ENCODE data around the gene KHNYN.
A peak's percentile ranks its signal among the peaks of the same experiment; 100 is the strongest.

The KHNYN gene

GRCh38 chr14:24422694-24423601 is 6.8 kb upstream of the KHNYN start:
- no peak for DNase-seq (ENCODE audit: low read depth in 2 of 2)

- no peak for DNase-seq (ENCODE audit: low read depth in 2 of 2)
Measured at GRCh38 chr14:24425704-24426103, 4.0 kb upstream of the KHNYN start.

GRCh38 chr14:24426150-24426911 is 3.4 kb upstream of the KHNYN start:
- DNase-seq (ENCODE audit: low read depth in 2 of 2) = no peak

GRCh38 chr14:24426912-24427536 is 2.7 kb upstream of the KHNYN start:
- no peak for DNase-seq (ENCODE audit: low read depth in 2 of 2)

- DNase-seq (ENCODE audit: low read depth in 2 of 2) = no peak
Measured at GRCh38 chr14:24427537-24428508, 1.9 kb upstream of the KHNYN start.

- DNase-seq (ENCODE audit: low read depth in 2 of 2) = no peak
Measured at GRCh38 chr14:24428628-24429394, 943 bp upstream of the KHNYN start.

GRCh38 chr14:24430143-24430681 is 458 bp downstream of the KHNYN start:
- peak; percentile 47 to 58 for DNase-seq (ENCODE audit: low read depth in 2 of 2)

GRCh38 chr14:24430682-24431568 is 1.2 kb downstream of the KHNYN start:
- peak; percentile 30 to 53 for DNase-seq (ENCODE audit: low read depth in 2 of 2)

GRCh38 chr14:24431569-24432258 is 2.0 kb downstream of the KHNYN start:
- peak; percentile 86 to 87 for DNase-seq (ENCODE audit: low read depth in 2 of 2)

- no peak for DNase-seq (ENCODE audit: low read depth in 2 of 2)
Measured at GRCh38 chr14:24432259-24433131, 2.7 kb downstream of the KHNYN start.

- DNase-seq (ENCODE audit: low read depth in 2 of 2) = no peak
Measured at GRCh38 chr14:24434036-24434435, 4.3 kb downstream of the KHNYN start.

GRCh38 chr14:24434676-24435075 is 4.9 kb downstream of the KHNYN start:
- no peak for DNase-seq (ENCODE audit: low read depth in 2 of 2)

- no peak for DNase-seq (ENCODE audit: low read depth in 2 of 2)
Measured at GRCh38 chr14:24435192-24435810, 5.5 kb downstream of the KHNYN start.

- DNase-seq (ENCODE audit: low read depth in 2 of 2) = no peak
Measured at GRCh38 chr14:24435998-24436354, 6.2 kb downstream of the KHNYN start.

- DNase-seq (ENCODE audit: low read depth in 2 of 2) = no peak
Measured at GRCh38 chr14:24436355-24437019, 6.7 kb downstream of the KHNYN start.

GRCh38 chr14:24437020-24437735 is 7.4 kb downstream of the KHNYN start:
- DNase-seq (ENCODE audit: low read depth in 2 of 2) = no peak
